ENCODE data around the gene PGLYRP3. TPM values are rescaled to one million over a fixed set of nuclear protein-coding genes. Genes with fewer than 3 reads are reported as not detected.

PGLYRP3 gene
- total and polyA plus RNA-seq, 9 of the 15 experiments (the other 6 are each of a cell fraction or from before 2014, with no cell fraction given), result not detected

GRCh38 chr1:153343811-153344717 is 31.3 kb upstream of the PGLYRP3 start (continued):
- peak; percentile 78 for TF ChIP-seq ZBTB33 (CRISPR knock-in tag; IDR thresholded peaks at IDR 0.05)
- no peak for TF ChIP-seq NFIX (CRISPR knock-in tag; IDR thresholded peaks at IDR 0.05; ENCODE audit: low read depth)
- peak; percentile 68 for TF ChIP-seq ZNF316 (IDR thresholded peaks at IDR 0.05)
- no peak for TF ChIP-seq ZNF436 (CRISPR knock-in tag; IDR thresholded peaks at IDR 0.05)
- no peak for TF ChIP-seq GTF2A2 (tag; IDR thresholded peaks at IDR 0.05)
- TF ChIP-seq MAX (CRISPR knock-in tag; IDR thresholded peaks at IDR 0.05), result peak; percentile 59
- TF ChIP-seq ZBTB43 (CRISPR knock-in tag; IDR thresholded peaks at IDR 0.05), result no peak
- TF ChIP-seq HIVEP1 (CRISPR knock-in tag; IDR thresholded peaks at IDR 0.05), result peak; percentile 87; the same call in 1 of the 2 replicates
- no peak for TF ChIP-seq E4F1 (CRISPR knock-in tag; IDR thresholded peaks at IDR 0.05; ENCODE audit: borderline replicate concordance)
- no peak for TF ChIP-seq SREBF2 (CRISPR knock-in tag; IDR thresholded peaks at IDR 0.05)
- TF ChIP-seq ZNF696 (CRISPR knock-in tag; conservative IDR thresholded peaks at IDR 0.05), result no peak
- TF ChIP-seq ZNF407 (IDR thresholded peaks at IDR 0.05; ENCODE audit: low read depth), result peak; percentile 33; the same call in 1 of the 2 replicates

Data from K562 (cell line).